A673 (cell line): ENCODE measurements around the gene CYFIP2.

Experiments used
- CTCF ChIP-seq: fragments of 300-800, 200-600 bp; sonication (generic); conservative IDR thresholded peaks from 2 replicates; pipeline ENCODE4 v1.5.1; 2017; ENCODE audit warnings: low read depth, mild to moderate bottlenecking, antibody characterized with exemption, low read length, moderate library complexity, mixed read lengths
- EZH2 ChIP-seq: fragments of 200-600 bp; sonication (generic); IDR thresholded peaks from 2 replicates; pipeline ENCODE4 v1.6.1; 2017; ENCODE audit warnings: borderline replicate concordance, low read depth, mild to moderate bottlenecking, mixed read lengths, antibody characterized with exemption, low read length; ENCODE audit not compliant: poor library complexity, severe bottlenecking

GRCh38 chr5:157372472-157372822 is 106.5 kb downstream of the CYFIP2 start:
- no peak for TF ChIP-seq CTCF
- no peak for TF ChIP-seq EZH2
